Measurements from ENCODE around the gene GAR1.

DNA sequence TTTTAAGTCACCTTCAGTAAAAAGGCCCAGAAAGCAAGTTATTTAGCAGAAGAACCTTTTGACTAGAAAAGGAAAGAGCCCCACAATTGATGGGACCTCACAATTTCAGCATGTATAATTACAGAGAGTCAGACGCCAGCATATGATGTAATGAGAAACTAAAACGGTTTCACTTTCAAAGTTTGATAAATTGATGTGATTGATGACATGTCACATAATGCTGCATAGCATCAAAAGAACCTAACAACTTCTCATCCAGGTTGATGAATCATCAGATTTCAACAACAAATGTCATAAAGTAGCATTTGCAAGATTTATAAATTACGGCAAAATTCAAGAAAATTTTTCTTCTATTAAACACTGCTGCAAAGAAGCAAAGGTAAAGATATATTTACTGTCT lies 3.9 kb upstream of the GAR1 start:
- TF ChIP-seq, protein P1, sequence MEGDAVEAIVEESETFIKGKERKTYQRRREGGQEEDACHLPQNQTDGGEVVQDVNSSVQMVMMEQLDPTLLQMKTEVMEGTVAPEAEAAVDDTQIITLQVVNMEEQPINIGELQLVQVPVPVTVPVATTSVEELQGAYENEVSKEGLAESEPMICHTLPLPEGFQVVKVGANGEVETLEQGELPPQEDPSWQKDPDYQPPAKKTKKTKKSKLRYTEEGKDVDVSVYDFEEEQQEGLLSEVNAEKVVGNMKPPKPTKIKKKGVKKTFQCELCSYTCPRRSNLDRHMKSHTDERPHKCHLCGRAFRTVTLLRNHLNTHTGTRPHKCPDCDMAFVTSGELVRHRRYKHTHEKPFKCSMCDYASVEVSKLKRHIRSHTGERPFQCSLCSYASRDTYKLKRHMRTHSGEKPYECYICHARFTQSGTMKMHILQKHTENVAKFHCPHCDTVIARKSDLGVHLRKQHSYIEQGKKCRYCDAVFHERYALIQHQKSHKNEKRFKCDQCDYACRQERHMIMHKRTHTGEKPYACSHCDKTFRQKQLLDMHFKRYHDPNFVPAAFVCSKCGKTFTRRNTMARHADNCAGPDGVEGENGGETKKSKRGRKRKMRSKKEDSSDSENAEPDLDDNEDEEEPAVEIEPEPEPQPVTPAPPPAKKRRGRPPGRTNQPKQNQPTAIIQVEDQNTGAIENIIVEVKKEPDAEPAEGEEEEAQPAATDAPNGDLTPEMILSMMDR (IDR thresholded peaks at IDR 0.05; ENCODE audit: low read depth, low read length): no peak
- TF ChIP-seq POLR2A (IDR thresholded peaks at IDR 0.05; ENCODE audit: extremely low read depth, insufficient read length): no peak
- TF ChIP-seq, protein P2, sequence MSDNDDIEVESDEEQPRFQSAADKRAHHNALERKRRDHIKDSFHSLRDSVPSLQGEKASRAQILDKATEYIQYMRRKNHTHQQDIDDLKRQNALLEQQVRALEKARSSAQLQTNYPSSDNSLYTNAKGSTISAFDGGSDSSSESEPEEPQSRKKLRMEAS (IDR thresholded peaks at IDR 0.05; ENCODE audit: low read depth, low read length): no peak

Data from NB4 (cell line).